Activated CD4-positive, alpha-beta T cell treated with anti-CD3 and anti-CD28 coated beads, Interleukin-2, amount 10 ng/mL, durations not matched to agents 7 days and 5 days (primary cell): ENCODE data around the gene MB. TPM values are rescaled to one million over a fixed set of nuclear protein-coding genes. Genes with fewer than 3 reads are reported as not detected.

Experiments
- total RNA-seq, 2 experiments: library from RNA; stranded (reverse); gene quantifications; one replicate each; pipeline ENCODE4 v1.2.3, GENCODE V29; 2021

Gene MB
- total RNA-seq, 2 experiments from 2014 or later = 0.20 TPM; not detected in 1

Other genes starting within 250 kb of the MB start
- under 1 TPM; 0.31 to 0.32 TPM for gene HMOX1, start 236.2 kb downstream of the MB start, total RNA-seq
- 100 to 1,000 TPM; 208 to 233 TPM for gene MCM5, start 217.2 kb downstream of the MB start, total RNA-seq
- gene RASD2, start 76.5 kb downstream of the MB start, total RNA-seq = not detected
- 10 to 100 TPM; 83.6 to 91.5 TPM for gene APOL6, start 31.1 kb upstream of the MB start, total RNA-seq
- gene APOL5, start 100.5 kb upstream of the MB start, total RNA-seq = not detected